GM18502 (cell line): ENCODE results near the gene GPR15LG.
"Not testable (repeated sequence)": the region's sequence is repeated elsewhere in the genome, so short reads cannot be mapped to it uniquely, and the experiment has no call there.

Experiments used
- ATAC-seq: cut with Tn5 transposase; IDR thresholded peaks from one replicate; pipeline ENCODE4 v1.9.1; 2021; ENCODE audit warnings: mild to moderate bottlenecking; ENCODE audit not compliant: unreplicated experiment, poor library complexity

Gene GPR15LG

GRCh38 chr10:84173501-84173929 is at the start of gene GPR15LG:
Gene GPR15LG, plus strand, starts transcription at chr10:84173801. Its CDS starts 51 bp downstream, at chr10:84173852.
- ATAC-seq: peak; percentile 29

- ATAC-seq: not testable (repeated sequence)
These were observed 47.5 kb upstream of the GPR15LG start for GRCh38 chr10:84125910-84126784.

- ATAC-seq: no peak
These were observed 46.8 kb upstream of the GPR15LG start for GRCh38 chr10:84126785-84127167.

GRCh38 chr10:84135836-84136235 is 37.8 kb upstream of the GPR15LG start:
- no peak for ATAC-seq

- ATAC-seq: no peak
These were observed 35.8 kb upstream of the GPR15LG start for GRCh38 chr10:84137811-84138210.

GRCh38 chr10:84138478-84139125 is 35.0 kb upstream of the GPR15LG start:
- no peak for ATAC-seq

GRCh38 chr10:84139126-84140035 is 34.2 kb upstream of the GPR15LG start, which contains the start of gene GHITM:
Gene GHITM, plus strand, starts transcription at chr10:84139509. Its CDS starts 1,992 bp downstream, at chr10:84141501.
- ATAC-seq: peak; percentile 99

GRCh38 chr10:84140036-84140379 is 33.6 kb upstream of the GPR15LG start:
- peak; percentile 5 for ATAC-seq

GRCh38 chr10:84147347-84147746 is 26.3 kb upstream of the GPR15LG start:
- no peak for ATAC-seq

GRCh38 chr10:84148006-84148597 is 25.5 kb upstream of the GPR15LG start:
- ATAC-seq: peak; percentile 66

- ATAC-seq: no peak
These were observed 23.7 kb upstream of the GPR15LG start for GRCh38 chr10:84149854-84150253.

- no peak for ATAC-seq
These were observed 20.8 kb upstream of the GPR15LG start for GRCh38 chr10:84152769-84153168.

GRCh38 chr10:84155521-84155920 is 18.1 kb upstream of the GPR15LG start:
- ATAC-seq: no peak

GRCh38 chr10:84156009-84156408 is 17.6 kb upstream of the GPR15LG start:
- no peak for ATAC-seq

- no peak for ATAC-seq
These were observed 16.8 kb upstream of the GPR15LG start for GRCh38 chr10:84156768-84157167.

GRCh38 chr10:84158061-84158460 is 15.5 kb upstream of the GPR15LG start:
- ATAC-seq: no peak

GRCh38 chr10:84158550-84158949 is 15.1 kb upstream of the GPR15LG start:
- ATAC-seq: no peak

- ATAC-seq: no peak
These were observed 14.4 kb upstream of the GPR15LG start for GRCh38 chr10:84159076-84159685.

GRCh38 chr10:84160663-84161362 is 12.8 kb upstream of the GPR15LG start:
- no peak for ATAC-seq
